HG02885 (cell line): Measurements from ENCODE around the gene CAV1.

Experiments used
- ATAC-seq: cut with Tn5 transposase; IDR thresholded peaks from one replicate; pipeline ENCODE4 v1.9.1; 2021; ENCODE audit warnings: mild to moderate bottlenecking; ENCODE audit not compliant: unreplicated experiment, poor library complexity

Gene CAV1

GRCh38 chr7:116597384-116597783 lies 72.5 kb downstream of the CAV1 start:
- ATAC-seq = no peak

- no peak for ATAC-seq
Measured at GRCh38 chr7:116598278-116598677, 73.4 kb downstream of the CAV1 start.

GRCh38 chr7:116598861-116599260 lies 74.0 kb downstream of the CAV1 start:
- no peak for ATAC-seq

GRCh38 chr7:116601426-116601825 lies 76.6 kb downstream of the CAV1 start:
- ATAC-seq = no peak

- ATAC-seq = no peak
Measured at GRCh38 chr7:116607299-116607698, 82.5 kb downstream of the CAV1 start.

- ATAC-seq = no peak
Measured at GRCh38 chr7:116610210-116610609, 85.4 kb downstream of the CAV1 start.

GRCh38 chr7:116610721-116611120 lies 85.9 kb downstream of the CAV1 start:
- ATAC-seq = no peak
